GM12878 (cell line): Measurements from ENCODE around the gene MS4A4E. TPM values are rescaled to one million over a fixed set of nuclear protein-coding genes. Genes with fewer than 3 reads are reported as not detected.

ENCODE experiments used
- ATAC-seq: fragments of 200-7000 bp; cut with Tn5 transposase; 3 replicates; pipeline ENCODE4 v1.9.1; 2020; ENCODE audit warnings: mild to moderate bottlenecking, moderate library complexity
- BruUV-seq: library from RNA; stranded (reverse); fragments of 400-500 nt; replicated peaks from 2 replicates; lab custom pipeline; 2021; lab: Mats Ljungman, UMichigan
- CTCF ChIA-PET: fragments of 300-600 bp; sonication (Branson Sonifier 250); formaldehyde crosslinking; extraction: SDS; loops from one replicate; lab custom pipeline; 2021; ENCODE audit warnings: inconsistent platforms; lab: Yijun Ruan, JAX
- POLR2A ChIA-PET: fragments of 350-600 bp; formaldehyde crosslinking; extraction: SDS; loops from one replicate; lab custom pipeline; 2021; ENCODE audit warnings: inconsistent platforms; lab: Charles Lee
- RAD21 ChIA-PET: fragments of 300-600 bp; sonication (Branson Sonifier 250); formaldehyde crosslinking; loops from one replicate; lab custom pipeline; 2023; ENCODE audit warnings: antibody characterized with exemption; ENCODE audit not compliant: unreplicated experiment; lab: Charles Lee
- SMC1A ChIA-PET: fragments of 300-600 bp; sonication (Branson Sonifier 250); formaldehyde crosslinking; loops from one replicate; lab custom pipeline; 2023; ENCODE audit not compliant: unreplicated experiment, uncharacterized antibody; lab: Charles Lee
- DNase-seq: peaks from one replicate; pipeline ENCODE4 v3.0.0-alpha.2; 2011; ENCODE audit warnings: low read depth, low spot score
- FAIRE-seq: peaks from 3 replicates; lab custom pipeline; 2011; peaks lifted over from hg19 to GRCh38; lab: Jason Lieb, UNC
- H2AFZ ChIP-seq: 2 replicates; pipeline ENCODE4 v1.6.0; 2011; ENCODE audit warnings: low read depth, low read length, control low read depth; ENCODE audit not compliant: control insufficient read depth
- H3K27ac ChIP-seq: 2 replicates; pipeline ENCODE4 v1.5.1; 2011; ENCODE audit warnings: control low read depth; ENCODE audit not compliant: control insufficient read depth, insufficient read depth
- H3K27me3 ChIP-seq, 2 experiments: replicated peaks in 1 of 2; 2 replicates each; pipeline versions ENCODE4 v1.6.0 to v1.6.1; 2011; ENCODE audit warnings: low read length in 1 of 2; ENCODE audit not compliant: control insufficient read depth in 2 of 2, insufficient read depth in 2 of 2
- H3K36me3 ChIP-seq, 2 experiments: 2 replicates each; pipeline ENCODE4 v1.5.1; 2011; ENCODE audit warnings: low read length in 1 of 2; ENCODE audit not compliant: control insufficient read depth in 2 of 2, insufficient read depth in 2 of 2
- H3K4me1 ChIP-seq: 2 replicates; pipeline ENCODE4 v1.6.1; 2011; ENCODE audit warnings: mild to moderate bottlenecking, low read length, moderate library complexity, mixed read lengths; ENCODE audit not compliant: control insufficient read depth, insufficient read depth
- H3K4me2 ChIP-seq: 2 replicates; pipeline ENCODE4 v1.6.0; 2011; ENCODE audit warnings: control low read depth; ENCODE audit not compliant: control insufficient read depth, insufficient read depth
- H3K4me3 ChIP-seq: fragments of 200-600 bp; sonication (generic); 2 replicates; pipeline ENCODE4 v1.5.1; 2016
- H3K79me2 ChIP-seq: 2 replicates; pipeline ENCODE4 v1.6.0; 2011; ENCODE audit warnings: low read length; ENCODE audit not compliant: control insufficient read depth, insufficient read depth
- H3K9ac ChIP-seq: 2 replicates; pipeline ENCODE4 v1.8.0; 2011; ENCODE audit warnings: low read length, control low read depth, mixed read lengths; ENCODE audit not compliant: control insufficient read depth, insufficient read depth
- H3K9me3 ChIP-seq: replicated peaks from 3 replicates; pipeline ENCODE4 v1.5.1; 2011; ENCODE audit warnings: mild to moderate bottlenecking, low read length; ENCODE audit not compliant: control insufficient read depth, insufficient read depth
- H4K20me1 ChIP-seq: 2 replicates; pipeline ENCODE4 v1.6.0; 2011; ENCODE audit not compliant: control insufficient read depth, insufficient read depth
- ASH2L ChIP-seq: fragments of 300-600, 200-600 bp; sonication (generic); IDR thresholded peaks from 2 replicates; pipeline ENCODE4 v1.6.1; 2017; ENCODE audit warnings: low read depth, mild to moderate bottlenecking, borderline replicate concordance
- BCL11A ChIP-seq: IDR thresholded peaks from 2 replicates; pipeline ENCODE4 v1.6.1; 2011; ENCODE audit warnings: low read depth, low read length
- CBX5 ChIP-seq: sonication (generic); IDR thresholded peaks from 2 replicates; pipeline ENCODE4 v1.6.1; 2016; ENCODE audit warnings: low read depth, moderate library complexity, mild to moderate bottlenecking, inconsistent platforms
- CEBPB ChIP-seq, 2 experiments: fragments of 150-350 bp in 1 of 2; IDR thresholded peaks; 2 replicates each; pipeline ENCODE4 v1.6.1; 2012 to 2014; ENCODE audit warnings: low read depth in 2 of 2, low read length in 2 of 2, borderline replicate concordance in 1 of 2, inconsistent platforms in 1 of 2
- CREM ChIP-seq: IDR thresholded peaks from 2 replicates; pipeline ENCODE4 v1.6.1; 2014; ENCODE audit warnings: antibody characterized with exemption, low read depth
- EZH2 ChIP-seq: IDR thresholded peaks from 2 replicates; pipeline ENCODE4 v1.6.1; 2012; ENCODE audit warnings: low read depth, mild to moderate bottlenecking, control low read depth, inconsistent platforms, low read length, borderline replicate concordance; ENCODE audit not compliant: control insufficient read depth
- GATAD2B ChIP-seq: fragments of 450-650 bp; conservative IDR thresholded peaks from 2 replicates; pipeline ENCODE4 v1.6.1; 2017; ENCODE audit warnings: low read depth, mild to moderate bottlenecking, moderate library complexity
- HDAC2 ChIP-seq: fragments of 200-600 bp; sonication (generic); IDR thresholded peaks from 2 replicates; pipeline ENCODE4 v1.6.1; 2017
- HDGF ChIP-seq: fragments of 450-650 bp; IDR thresholded peaks from 2 replicates; pipeline ENCODE4 v1.6.1; 2016; ENCODE audit warnings: antibody characterized with exemption
- KLF5 ChIP-seq: fragments of 450-650 bp; IDR thresholded peaks from 2 replicates; pipeline ENCODE4 v1.6.1; 2014; ENCODE audit warnings: mild to moderate bottlenecking; ENCODE audit not compliant: partially characterized antibody
- NFYA ChIP-seq: IDR thresholded peaks from 2 replicates; pipeline ENCODE4 v1.6.1; 2011; ENCODE audit warnings: low read depth, mild to moderate bottlenecking, low read length, improper control_type of control experiment, borderline replicate concordance
- NR2C1 ChIP-seq: fragments of 450-650 bp; IDR thresholded peaks from 2 replicates; pipeline ENCODE4 v1.6.1; 2017; ENCODE audit warnings: antibody characterized with exemption, mild to moderate bottlenecking, moderate library complexity
- RAD21 ChIP-seq: IDR thresholded peaks from 2 replicates; pipeline ENCODE4 v1.6.1; 2011; ENCODE audit warnings: mild to moderate bottlenecking, low read depth, low read length, moderate library complexity; ENCODE audit not compliant: insufficient read depth
- RAD51 ChIP-seq: fragments of 450-650 bp; IDR thresholded peaks from 2 replicates; pipeline ENCODE4 v1.6.1; 2016; ENCODE audit warnings: moderate library complexity, mild to moderate bottlenecking, inconsistent platforms
- SRF ChIP-seq, 2 experiments: IDR thresholded peaks; 2 replicates each; pipeline ENCODE4 v1.6.1; 2011; ENCODE audit warnings: low read depth in 2 of 2, low read length in 2 of 2, mild to moderate bottlenecking in 1 of 2, moderate library complexity in 1 of 2
- YY1 ChIP-seq: IDR thresholded peaks from 2 replicates; pipeline ENCODE4 v1.6.1; 2011; ENCODE audit warnings: low read depth, mild to moderate bottlenecking, low read length
- ZSCAN29 ChIP-seq: fragments of 450-650 bp; IDR thresholded peaks from 2 replicates; pipeline ENCODE4 v1.6.1; 2017; ENCODE audit warnings: mild to moderate bottlenecking, moderate library complexity
- WGBS: methylation state at CpG from one replicate; pipeline ENCODE4 v1.1.6; 2016; ENCODE audit warnings: low lambda C conversion rate; ENCODE audit not compliant: insufficient replicate concordance, insufficient coverage; ENCODE audit errors: missing lambda C conversion rate; 5-methylcytosine and 5-hydroxymethylcytosine counted together
- in situ Hi-C: fragments of 300-500 bp; cut with MboI; formaldehyde crosslinking; loops from 9 replicates; pipeline ENCODE4 v1.14.3; 2018; ENCODE audit warnings: mixed read lengths
- intact Hi-C: fragments of 100-400 bp; cut with micrococcal nuclease; formaldehyde crosslinking; loops from one replicate; pipeline ENCODE4 v1.14.2; 2022; ENCODE audit not compliant: unreplicated experiment
- polyA plus RNA-seq, 11 experiments: library from polyadenylated mRNA; depleted of rRNA in 4 of 11; unstranded in 6 of 11; stranded (reverse) in 5 of 11; fragments of >200 nt; fragmentation: Nextera tagmentation in 4 of 11; fragmentation: Illumina TruSeq in 1 of 11; extraction: Ambion mirVana in 4 of 11; extraction: Trizol in 1 of 11; gene quantifications; 1 replicate in 1 of 11; 2 replicates in 10 of 11; pipeline versions ENCODE4 v1.2.1 to v1.2.3, GENCODE V29; 2011 to 2016; ENCODE audit warnings: inconsistent platforms in 2 of 11, missing spikeins in 2 of 11, low read depth in 1 of 11
- total RNA-seq, 4 experiments: library from RNA; depleted of rRNA in 3 of 4; stranded (reverse); fragments of >200 nt in 3 of 4; fragmentation: Illumina TruSeq in 1 of 4; extraction: Trizol in 1 of 4; gene quantifications; 2 replicates each; pipeline versions ENCODE4 v1.2.1 to v1.2.3, GENCODE V29; 2013 to 2021
- TF ChIP-seq, protein P1 (sequence below): fragments of 450-650 bp; IDR thresholded peaks from 2 replicates; pipeline ENCODE4 v1.6.1; 2017; ENCODE audit warnings: mild to moderate bottlenecking, moderate library complexity
- TF ChIP-seq, protein P2 (sequence below), 3 experiments: IDR thresholded peaks in 2 of 3; conservative IDR thresholded peaks in 1 of 3; 2 replicates each; pipeline ENCODE4 v1.5.1; 2011; ENCODE audit warnings: low read depth in 3 of 3, low read length in 3 of 3, mild to moderate bottlenecking in 3 of 3, control low read depth in 2 of 3, moderate library complexity in 2 of 3, inconsistent platforms in 1 of 3, mixed read lengths in 1 of 3; ENCODE audit not compliant: control insufficient read depth in 2 of 3, insufficient read depth in 1 of 3; ENCODE audit errors: extremely low read depth in 1 of 3

The MS4A4E gene
- total and polyA plus RNA-seq, 10 of the 15 experiments (the other 5 are each of a cell fraction or from before 2014, with no cell fraction given): 0.06 to 0.92 (median 0.45) TPM; not detected in 3

DNA sequence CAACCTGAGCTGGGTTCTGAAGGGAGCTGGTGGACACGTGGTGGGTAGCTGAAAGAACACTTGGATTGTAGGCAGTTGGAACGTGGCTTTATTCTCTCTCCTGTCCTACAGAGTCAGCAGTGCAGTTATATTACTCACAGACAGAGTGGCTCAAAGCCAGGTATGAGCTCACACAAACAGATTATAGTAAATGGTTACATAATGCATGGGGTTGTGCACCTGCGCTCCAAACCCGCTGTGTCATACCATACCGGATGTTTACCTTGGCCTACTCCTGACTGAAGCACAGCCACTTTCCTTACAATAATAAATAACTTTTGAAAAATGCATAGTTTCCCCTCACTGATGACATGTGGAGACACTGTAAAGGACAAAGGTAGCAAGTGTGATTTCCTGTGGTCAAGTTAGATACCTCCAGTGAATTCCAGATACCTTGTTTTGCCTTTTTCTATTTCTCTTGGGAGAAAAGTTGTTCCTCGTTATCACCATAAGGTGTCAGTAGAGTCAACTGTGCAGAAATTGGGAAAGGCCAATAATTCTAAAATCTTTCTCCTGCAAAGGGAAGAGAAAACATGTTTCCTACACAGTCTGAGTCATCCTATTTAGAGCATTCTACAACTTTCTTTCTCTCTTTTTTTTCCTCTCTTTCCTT is 73.5 kb downstream of the MS4A4E start:
- FAIRE-seq: no peak
- no peaks in the 10 kb centered on the region for H3K4me1 ChIP-seq
- WGBS: 52% methylated on average over 6 of the region's 6 CpGs
- H3K9me3 ChIP-seq: peaks cover 8% of the 10 kb centered on the region; the same call in 2 of the 3 replicates
- no peak for DNase-seq
- intact Hi-C loops: no loop called here
- H3K4me3 ChIP-seq: no peak overlapping the region
- peak; percentile 51 for ATAC-seq
- H3K27me3 ChIP-seq: no peaks in the 10 kb centered on the region
- no peaks in the 10 kb centered on the region for H3K79me2 ChIP-seq
- H3K27ac ChIP-seq: no peak overlapping the region
- in situ Hi-C loops: no loop called here
- BruUV-seq: no TSS peak
- CTCF ChIA-PET: interaction anchor here (0.6 to 2.3 kb wide), 5 partner anchors 48 to 488 kb away, joined by 3 to 11 read pairs (median 3); no protein-coding TSS in a partner anchor
- RAD21 ChIA-PET: interaction anchor here (0.7 to 2.9 kb wide), 2 partner anchors 82 to 175 kb away, joined by 3 to 16 read pairs; no protein-coding TSS in a partner anchor
- no peak overlapping the region for H3K4me2 ChIP-seq
- no peaks in the 10 kb centered on the region for H4K20me1 ChIP-seq
- POLR2A ChIA-PET: no interaction called here
- no peaks in the 10 kb centered on the region for H3K36me3 ChIP-seq
- H2AFZ ChIP-seq: no peak overlapping the region
- H3K9ac ChIP-seq: no peak overlapping the region
- SMC1A ChIA-PET: interaction anchor here (0.8 to 1.6 kb wide), 3 partner anchors 27 to 95 kb away, joined by 3 to 8 read pairs (median 5); no protein-coding TSS in a partner anchor
- TF ChIP-seq RAD21: peak; percentile 47
- TF ChIP-seq, protein P1, sequence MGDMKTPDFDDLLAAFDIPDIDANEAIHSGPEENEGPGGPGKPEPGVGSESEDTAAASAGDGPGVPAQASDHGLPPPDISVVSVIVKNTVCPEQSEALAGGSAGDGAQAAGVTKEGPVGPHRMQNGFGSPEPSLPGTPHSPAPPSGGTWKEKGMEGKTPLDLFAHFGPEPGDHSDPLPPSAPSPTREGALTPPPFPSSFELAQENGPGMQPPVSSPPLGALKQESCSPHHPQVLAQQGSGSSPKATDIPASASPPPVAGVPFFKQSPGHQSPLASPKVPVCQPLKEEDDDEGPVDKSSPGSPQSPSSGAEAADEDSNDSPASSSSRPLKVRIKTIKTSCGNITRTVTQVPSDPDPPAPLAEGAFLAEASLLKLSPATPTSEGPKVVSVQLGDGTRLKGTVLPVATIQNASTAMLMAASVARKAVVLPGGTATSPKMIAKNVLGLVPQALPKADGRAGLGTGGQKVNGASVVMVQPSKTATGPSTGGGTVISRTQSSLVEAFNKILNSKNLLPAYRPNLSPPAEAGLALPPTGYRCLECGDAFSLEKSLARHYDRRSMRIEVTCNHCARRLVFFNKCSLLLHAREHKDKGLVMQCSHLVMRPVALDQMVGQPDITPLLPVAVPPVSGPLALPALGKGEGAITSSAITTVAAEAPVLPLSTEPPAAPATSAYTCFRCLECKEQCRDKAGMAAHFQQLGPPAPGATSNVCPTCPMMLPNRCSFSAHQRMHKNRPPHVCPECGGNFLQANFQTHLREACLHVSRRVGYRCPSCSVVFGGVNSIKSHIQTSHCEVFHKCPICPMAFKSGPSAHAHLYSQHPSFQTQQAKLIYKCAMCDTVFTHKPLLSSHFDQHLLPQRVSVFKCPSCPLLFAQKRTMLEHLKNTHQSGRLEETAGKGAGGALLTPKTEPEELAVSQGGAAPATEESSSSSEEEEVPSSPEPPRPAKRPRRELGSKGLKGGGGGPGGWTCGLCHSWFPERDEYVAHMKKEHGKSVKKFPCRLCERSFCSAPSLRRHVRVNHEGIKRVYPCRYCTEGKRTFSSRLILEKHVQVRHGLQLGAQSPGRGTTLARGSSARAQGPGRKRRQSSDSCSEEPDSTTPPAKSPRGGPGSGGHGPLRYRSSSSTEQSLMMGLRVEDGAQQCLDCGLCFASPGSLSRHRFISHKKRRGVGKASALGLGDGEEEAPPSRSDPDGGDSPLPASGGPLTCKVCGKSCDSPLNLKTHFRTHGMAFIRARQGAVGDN: no peak
- TF ChIP-seq ZSCAN29: no peak
- TF ChIP-seq EZH2: no peak
- TF ChIP-seq CEBPB (IDR thresholded peaks at IDR 0.05; ENCODE audit: borderline replicate concordance in 1 of 2, low read depth in 2 of 2, low read length in 2 of 2): no peak
- peak; percentile 63 for TF ChIP-seq KLF5
- no peak for TF ChIP-seq NFYA
- no peak for TF ChIP-seq ASH2L
- TF ChIP-seq HDGF: no peak
- no peak for TF ChIP-seq SRF (IDR thresholded peaks at IDR 0.05; ENCODE audit: low read depth in 2 of 2, low read length in 2 of 2)
- TF ChIP-seq GATAD2B: no peak
- TF ChIP-seq CREM: no peak
- TF ChIP-seq, protein P2, sequence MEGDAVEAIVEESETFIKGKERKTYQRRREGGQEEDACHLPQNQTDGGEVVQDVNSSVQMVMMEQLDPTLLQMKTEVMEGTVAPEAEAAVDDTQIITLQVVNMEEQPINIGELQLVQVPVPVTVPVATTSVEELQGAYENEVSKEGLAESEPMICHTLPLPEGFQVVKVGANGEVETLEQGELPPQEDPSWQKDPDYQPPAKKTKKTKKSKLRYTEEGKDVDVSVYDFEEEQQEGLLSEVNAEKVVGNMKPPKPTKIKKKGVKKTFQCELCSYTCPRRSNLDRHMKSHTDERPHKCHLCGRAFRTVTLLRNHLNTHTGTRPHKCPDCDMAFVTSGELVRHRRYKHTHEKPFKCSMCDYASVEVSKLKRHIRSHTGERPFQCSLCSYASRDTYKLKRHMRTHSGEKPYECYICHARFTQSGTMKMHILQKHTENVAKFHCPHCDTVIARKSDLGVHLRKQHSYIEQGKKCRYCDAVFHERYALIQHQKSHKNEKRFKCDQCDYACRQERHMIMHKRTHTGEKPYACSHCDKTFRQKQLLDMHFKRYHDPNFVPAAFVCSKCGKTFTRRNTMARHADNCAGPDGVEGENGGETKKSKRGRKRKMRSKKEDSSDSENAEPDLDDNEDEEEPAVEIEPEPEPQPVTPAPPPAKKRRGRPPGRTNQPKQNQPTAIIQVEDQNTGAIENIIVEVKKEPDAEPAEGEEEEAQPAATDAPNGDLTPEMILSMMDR (IDR thresholded peaks at IDR 0.05 in 2 of 3, conservative IDR thresholded peaks at IDR 0.05 in 1 of 3; ENCODE audit: control insufficient read depth in 2 of 3, extremely low read depth in 1 of 3, insufficient read depth in 1 of 3, low read depth in 3 of 3, low read length in 3 of 3): peak; percentile 4 to 32 (median 8); a peak in 1 of 6 replicates
- TF ChIP-seq CBX5: peak; percentile 98
- no peak for TF ChIP-seq NR2C1
- no peak for TF ChIP-seq BCL11A
- no peak for TF ChIP-seq RAD51
- no peak for TF ChIP-seq HDAC2
- 0 out of 2 replicates have a peak, but pooled peaks have one; percentile 28 for TF ChIP-seq YY1
